ENCODE measurements around the gene HIPK1. TPM values are rescaled to one million over a fixed set of nuclear protein-coding genes. Genes with fewer than 3 reads are reported as not detected.
"Not testable (repeated sequence)": the region's sequence is repeated elsewhere in the genome, so short reads cannot be mapped to it uniquely, and the experiment has no call there.

Gene HIPK1
- total and polyA plus RNA-seq, 2 experiments from 2014 or later, result 7.6 to 23.6 TPM

DNA sequence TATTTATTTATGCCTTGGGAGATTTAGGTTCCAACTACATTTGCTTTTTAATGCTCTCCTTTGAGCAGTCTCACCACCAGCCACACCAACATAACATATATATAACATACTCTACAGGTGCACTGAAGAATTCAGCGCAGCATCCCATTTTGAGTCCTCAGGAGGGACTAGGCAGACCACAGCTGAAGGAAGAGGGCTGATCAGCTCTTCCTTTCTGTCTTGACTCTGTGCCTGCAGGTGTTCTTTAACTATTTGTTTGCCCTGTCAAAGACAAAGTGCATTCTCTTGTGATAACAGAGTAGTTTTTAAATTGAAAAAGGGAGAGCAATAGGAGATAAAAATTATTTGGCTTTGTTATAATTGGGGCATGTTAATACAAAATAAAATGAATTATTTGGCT lies 17.0 kb downstream of the HIPK1 start:
- no peak overlapping the region for H2AFZ ChIP-seq
- peaks cover 17% of the 10 kb centered on the region for H3K36me3 ChIP-seq (ENCODE audit: low read depth)
- no peaks in the 10 kb centered on the region for H3K9me2 ChIP-seq (ENCODE audit: insufficient read depth)
- no peak for DNase-seq
- H3K9ac ChIP-seq, result no peak overlapping the region
- no peaks in the 10 kb centered on the region for H3K9me3 ChIP-seq (ENCODE audit: low read depth)
- TF ChIP-seq EZH2phosphoT487 (IDR thresholded peaks at IDR 0.05; ENCODE audit: insufficient read depth, low read depth) (no peak), EZH2 (IDR thresholded peaks at IDR 0.05; ENCODE audit: insufficient read depth, poor library complexity, severe bottlenecking) (no peak)
- H3K4me2 ChIP-seq (ENCODE audit: unreplicated experiment), result no peak overlapping the region
- H3K4me3 ChIP-seq, result no peak overlapping the region
- no peak overlapping the region for H3K27ac ChIP-seq
- WGBS, 2 experiments (ENCODE audit: low coverage in 1 of 2, low lambda C conversion rate in 2 of 2, missing lambda C conversion rate in 2 of 2), result 95 to 100% methylated on average over 1 of the region's 1 CpG
- no peaks in the 10 kb centered on the region for H3K27me3 ChIP-seq (replicated peaks; ENCODE audit: insufficient read depth)
- no peaks in the 10 kb centered on the region for H4K20me1 ChIP-seq (ENCODE audit: insufficient read depth)
- in situ Hi-C loops (cut with MboI), result loop anchor here (25.0 kb wide), 1 partner anchor 809 kb away; no protein-coding TSS in a partner anchor
- H3F3A ChIP-seq (ENCODE audit: insufficient read depth), result 0 out of 2 replicates have a peak, but pooled peaks cover 11% of the 10 kb centered on the region
- peaks cover 99% of the 10 kb centered on the region for H3K79me2 ChIP-seq (ENCODE audit: insufficient read depth)
- no peaks in the 10 kb centered on the region for H3K4me1 ChIP-seq (ENCODE audit: insufficient read depth)

DNA sequence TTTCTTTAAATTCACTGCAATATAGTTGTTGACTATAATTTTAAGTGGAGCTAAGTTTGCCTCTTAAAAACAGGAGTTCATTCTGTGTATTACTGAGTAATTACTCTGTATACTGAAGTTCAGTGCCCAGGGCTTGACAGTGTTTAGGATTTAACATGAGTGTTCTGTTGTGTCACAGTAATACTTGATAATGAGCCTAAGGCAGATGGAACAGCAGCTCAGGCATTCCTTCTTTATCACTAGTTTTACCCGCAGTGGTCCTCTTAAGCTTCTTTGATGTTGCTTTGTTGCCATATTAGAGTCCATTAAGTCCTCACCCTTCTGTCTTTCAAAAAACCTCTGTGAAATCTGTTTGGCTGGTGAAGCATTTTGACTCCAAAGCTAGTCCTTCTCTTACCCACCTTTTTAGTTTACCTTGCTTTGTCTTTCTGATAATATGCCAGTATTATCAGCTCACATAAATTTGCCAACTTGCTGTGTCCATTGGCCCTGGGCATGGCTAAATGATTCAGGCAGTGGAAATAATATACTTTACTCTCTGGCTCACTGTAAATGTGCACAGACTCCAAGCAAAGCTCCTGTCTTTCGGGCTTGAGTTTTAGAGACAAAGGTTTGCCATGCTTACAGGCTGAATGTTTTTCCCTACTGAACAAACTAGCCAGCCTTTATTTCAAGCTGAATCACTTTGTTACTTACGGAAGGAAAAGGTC lies 17.7 kb downstream of the HIPK1 start:
- Histone ChIP-seq H3K9ac (no peak overlapping the region), H3F3A (ENCODE audit: insufficient read depth) (0 out of 2 replicates have a peak, but pooled peaks cover 11% of the 10 kb centered on the region), H3K79me2 (ENCODE audit: insufficient read depth) (peaks cover 100% of the 10 kb centered on the region), H3K9me3 (ENCODE audit: low read depth) (no peaks in the 10 kb centered on the region), H3K27ac (no peak overlapping the region), H3K9me2 (ENCODE audit: insufficient read depth) (no peaks in the 10 kb centered on the region), H3K36me3 (ENCODE audit: low read depth) (peaks cover 14% of the 10 kb centered on the region), H3K27me3 (replicated peaks; ENCODE audit: insufficient read depth) (no peaks in the 10 kb centered on the region), H2AFZ (no peak overlapping the region), H3K4me2 (ENCODE audit: unreplicated experiment) (no peak overlapping the region), H3K4me1 (ENCODE audit: insufficient read depth) (no peaks in the 10 kb centered on the region), H4K20me1 (ENCODE audit: insufficient read depth) (no peaks in the 10 kb centered on the region), H3K4me3 (no peak overlapping the region)
- TF ChIP-seq EZH2phosphoT487 (IDR thresholded peaks at IDR 0.05; ENCODE audit: insufficient read depth, low read depth), result no peak
- no peak for TF ChIP-seq EZH2 (IDR thresholded peaks at IDR 0.05; ENCODE audit: insufficient read depth, poor library complexity, severe bottlenecking)
- no peak for DNase-seq
- WGBS, 2 experiments (ENCODE audit: low coverage in 1 of 2, low lambda C conversion rate in 2 of 2, missing lambda C conversion rate in 2 of 2), result 89 to 100% methylated on average over 3 of the region's 3 CpGs
- in situ Hi-C loops (cut with MboI), result loop anchor here (25.0 kb wide), 1 partner anchor 810 kb away; no protein-coding TSS in a partner anchor

DNA sequence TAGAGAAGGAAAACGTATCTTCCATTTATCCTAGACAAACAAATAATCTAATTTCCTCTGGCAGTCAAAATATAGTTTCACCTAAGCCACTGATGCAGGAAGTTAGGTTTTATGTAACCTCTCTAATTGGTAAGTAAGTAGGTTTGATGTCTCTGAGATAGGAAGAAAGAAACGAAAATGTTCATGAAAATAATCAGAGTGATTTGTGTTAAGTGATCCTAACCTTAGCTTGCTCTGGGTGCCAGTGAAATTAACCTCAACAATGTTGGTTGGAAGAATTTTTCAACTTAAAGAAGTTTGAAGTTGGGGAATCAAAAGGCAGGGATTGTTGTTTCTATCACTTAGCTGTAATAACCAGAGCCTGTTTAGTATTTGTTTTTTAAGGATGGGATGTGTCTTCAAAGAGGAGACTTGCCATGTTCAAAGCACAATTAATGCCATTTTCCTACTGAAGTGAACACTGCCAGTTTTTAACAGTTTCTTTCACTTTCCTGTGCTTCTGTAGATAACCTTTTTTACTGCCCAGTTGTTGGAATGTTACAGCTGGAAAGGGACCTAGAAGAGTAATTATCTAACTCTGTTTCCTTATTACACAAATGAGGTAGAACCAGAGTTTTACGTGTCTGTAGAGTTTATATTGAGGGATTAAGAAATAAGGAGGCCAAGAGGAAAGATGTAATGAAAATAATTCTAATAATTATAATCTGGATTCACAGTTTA lies 18.4 kb downstream of the HIPK1 start:
- no peaks in the 10 kb centered on the region for H4K20me1 ChIP-seq (ENCODE audit: insufficient read depth)
- H3F3A ChIP-seq (ENCODE audit: insufficient read depth), result 0 out of 2 replicates have a peak, but pooled peaks cover 11% of the 10 kb centered on the region
- in situ Hi-C loops (cut with MboI), result loop anchor here (25.0 kb wide), 1 partner anchor 810 kb away; no protein-coding TSS in a partner anchor
- no peaks in the 10 kb centered on the region for H3K27me3 ChIP-seq (replicated peaks; ENCODE audit: insufficient read depth)
- no peak overlapping the region for H3K27ac ChIP-seq
- H3K9me2 ChIP-seq (ENCODE audit: insufficient read depth), result no peaks in the 10 kb centered on the region
- H3K9me3 ChIP-seq (ENCODE audit: low read depth), result no peaks in the 10 kb centered on the region
- 44 to 46% methylated on average over 3 of the region's 3 CpGs for WGBS, 2 experiments (ENCODE audit: low coverage in 1 of 2, low lambda C conversion rate in 2 of 2, missing lambda C conversion rate in 2 of 2)
- H3K4me2 ChIP-seq (ENCODE audit: unreplicated experiment), result no peak overlapping the region
- no peaks in the 10 kb centered on the region for H3K4me1 ChIP-seq (ENCODE audit: insufficient read depth)
- no peak for TF ChIP-seq EZH2 (IDR thresholded peaks at IDR 0.05; ENCODE audit: insufficient read depth, poor library complexity, severe bottlenecking)
- no peak for TF ChIP-seq EZH2phosphoT487 (IDR thresholded peaks at IDR 0.05; ENCODE audit: insufficient read depth, low read depth)
- H3K9ac ChIP-seq, result no peak overlapping the region
- H3K79me2 ChIP-seq (ENCODE audit: insufficient read depth), result peaks cover 100% of the 10 kb centered on the region
- no peak for DNase-seq
- peaks cover 14% of the 10 kb centered on the region for H3K36me3 ChIP-seq (ENCODE audit: low read depth)
- no peak overlapping the region for H2AFZ ChIP-seq
- H3K4me3 ChIP-seq, result no peak overlapping the region

- H3K27ac ChIP-seq; H2AFZ ChIP-seq; H3K4me3 ChIP-seq; H3K9me3 ChIP-seq (ENCODE audit: low read depth); H4K20me1 ChIP-seq (ENCODE audit: insufficient read depth); DNase-seq; H3F3A ChIP-seq (ENCODE audit: insufficient read depth); H3K9ac ChIP-seq; H3K4me2 ChIP-seq (ENCODE audit: unreplicated experiment); H3K9me2 ChIP-seq (ENCODE audit: insufficient read depth); H3K27me3 ChIP-seq (replicated peaks; ENCODE audit: insufficient read depth); H3K4me1 ChIP-seq (ENCODE audit: insufficient read depth): not testable (repeated sequence)
- Histone ChIP-seq H3K36me3 (ENCODE audit: low read depth) (peaks cover 11% of the 10 kb centered on the region), H3K79me2 (ENCODE audit: insufficient read depth) (peaks cover 98% of the 10 kb centered on the region)
- in situ Hi-C loops (cut with MboI), result loop anchor here (25.0 kb wide), 1 partner anchor 811 kb away; no protein-coding TSS in a partner anchor
- WGBS, 2 experiments (ENCODE audit: low coverage in 1 of 2, low lambda C conversion rate in 2 of 2, missing lambda C conversion rate in 2 of 2), result 79 to 81% methylated on average over 4 of the region's 4 CpGs
These were observed 19.0 kb downstream of the HIPK1 start for GRCh38 chr1:113948151-113948550.
